ENCODE measurements around the gene ARHGAP8. TPM values are rescaled to one million over a fixed set of nuclear protein-coding genes. Genes with fewer than 3 reads are reported as not detected.
A peak's percentile ranks its signal among the peaks of the same experiment; 100 is the strongest.

The ARHGAP8 gene
- total and polyA plus RNA-seq, 2 experiments from 2014 or later: 62.8 to 64.9 TPM

- TF ChIP-seq CTCF (conservative IDR thresholded peaks at IDR 0.05; ENCODE audit: low read depth in 2 of 2): no peak
- no peak for TF ChIP-seq REST (IDR thresholded peaks at IDR 0.05; ENCODE audit: unreplicated experiment)
- TF ChIP-seq NANOG (IDR thresholded peaks at IDR 0.05; ENCODE audit: borderline replicate concordance): no peak
- no peak for TF ChIP-seq POLR2AphosphoS5 (IDR thresholded peaks at IDR 0.05; ENCODE audit: low read depth)
These were observed 23.5 kb downstream of the ARHGAP8 start (continued) for GRCh38 chr22:44775862-44776261.

GRCh38 chr22:44776605-44777363 lies 24.4 kb downstream of the ARHGAP8 start:
- peak; percentile 52 for ATAC-seq
- TF ChIP-seq REST (IDR thresholded peaks at IDR 0.05; ENCODE audit: unreplicated experiment) (no peak), ZNF114 (CRISPR knock-in tag; IDR thresholded peaks at IDR 0.05) (no peak), CREB1 (CRISPR knock-in tag; IDR thresholded peaks at IDR 0.05; ENCODE audit: low read depth) (no peak), EZH2phosphoT487 (IDR thresholded peaks at IDR 0.05; ENCODE audit: unreplicated experiment) (no peak), ETS1 (IDR thresholded peaks at IDR 0.05) (no peak), STAT1 (IDR thresholded peaks at IDR 0.05; ENCODE audit: unreplicated experiment) (no peak), POLR2AphosphoS5 (IDR thresholded peaks at IDR 0.05; ENCODE audit: low read depth) (no peak), CTCF (conservative IDR thresholded peaks at IDR 0.05; ENCODE audit: low read depth in 2 of 2) (no peak), NANOG (IDR thresholded peaks at IDR 0.05; ENCODE audit: borderline replicate concordance) (no peak), EZH2 (IDR thresholded peaks at IDR 0.05; ENCODE audit: low read depth, unreplicated experiment) (no peak), JUNB (IDR thresholded peaks at IDR 0.05; ENCODE audit: unreplicated experiment) (no peak)

More at GRCh38 chr22:44776605-44777363, 24.4 kb downstream of the ARHGAP8 start:
- Histone ChIP-seq H3K4me1 (ENCODE audit: insufficient read depth) (no peaks in the 10 kb centered on the region), H3K4me2 (no peak overlapping the region), H3K27me3 (ENCODE audit: insufficient read depth) (no peaks in the 10 kb centered on the region), H3K27ac (ENCODE audit: low read depth) (no peak overlapping the region), H3K9me2 (ENCODE audit: insufficient read depth) (no peaks in the 10 kb centered on the region), H3K4me3 (no peak overlapping the region), H3K36me3 (ENCODE audit: insufficient read depth) (no peaks in the 10 kb centered on the region), H3K79me2 (replicated peaks; ENCODE audit: insufficient read depth) (peaks cover 72% of the 10 kb centered on the region), H3F3A (replicated peaks; ENCODE audit: low read depth) (no peaks in the 10 kb centered on the region), H2AFZ (no peak overlapping the region), H4K20me1 (replicated peaks; ENCODE audit: insufficient read depth) (peaks cover 46% of the 10 kb centered on the region)
- H3K4me3 Mint-ChIP-seq: no peak overlapping the region; the same call in 2 of the 3 replicates
- H3K27ac Mint-ChIP-seq: no peak overlapping the region
- peaks cover 2% of the 10 kb centered on the region for H3K27me3 Mint-ChIP-seq (ENCODE audit: insufficient read depth, low read depth, poor library complexity)
- peaks cover 17% of the 10 kb centered on the region for H3K36me3 Mint-ChIP-seq (ENCODE audit: low read depth)
- H3K9me3 Mint-ChIP-seq: peaks cover 10% of the 10 kb centered on the region; the same call in 2 of the 3 replicates
- no peak for DNase-seq (ENCODE audit: low spot score)
- peaks cover 9% of the 10 kb centered on the region for H3K4me1 Mint-ChIP-seq
